Type B pancreatic cell (in vitro differentiated cells): ENCODE data around the gene IL17C. TPM values are rescaled to one million over a fixed set of nuclear protein-coding genes. Genes with fewer than 3 reads are reported as not detected.

Experiments used
- DNase-seq: peaks from one replicate; pipeline ENCODE4 v3.0.0; 2021; ENCODE audit warnings: mixed read lengths; ENCODE audit not compliant: unreplicated experiment; ENCODE audit errors: extremely low spot score
- H3K27ac Mint-ChIP-seq: 2 replicates; pipeline ENCODE4 v1.8.0; 2021; ENCODE audit warnings: mild to moderate bottlenecking, mixed read lengths
- H3K27me3 Mint-ChIP-seq: 2 replicates; pipeline ENCODE4 v1.8.0; 2021; ENCODE audit warnings: mixed read lengths
- H3K36me3 Mint-ChIP-seq: 2 replicates; pipeline ENCODE4 v1.8.0; 2021; ENCODE audit warnings: mixed read lengths
- H3K4me1 Mint-ChIP-seq: one replicate; pipeline ENCODE4 v1.8.0; 2021; ENCODE audit warnings: mixed read lengths; ENCODE audit not compliant: unreplicated experiment
- H3K4me3 Mint-ChIP-seq: 2 replicates; pipeline ENCODE4 v1.8.0; 2021; ENCODE audit warnings: mild to moderate bottlenecking, mixed read lengths
- H3K9me3 Mint-ChIP-seq: 2 replicates; pipeline ENCODE4 v1.8.0; 2021; ENCODE audit warnings: mixed read lengths
- total RNA-seq: library from RNA; stranded (reverse); gene quantifications from 2 replicates; pipeline ENCODE4 v1.2.1, GENCODE V29; 2021; ENCODE audit warnings: low replicate concordance
- TF ChIP-seq, protein P1 (sequence below): fragments of 200-600 bp; sonication (generic); conservative IDR thresholded peaks from 2 replicates; pipeline ENCODE4 v1.5.0; 2021; ENCODE audit warnings: antibody characterized with exemption, mild to moderate bottlenecking

IL17C gene
- total RNA-seq, 1 donor from 2014 or later = 0.39 TPM

DNA sequence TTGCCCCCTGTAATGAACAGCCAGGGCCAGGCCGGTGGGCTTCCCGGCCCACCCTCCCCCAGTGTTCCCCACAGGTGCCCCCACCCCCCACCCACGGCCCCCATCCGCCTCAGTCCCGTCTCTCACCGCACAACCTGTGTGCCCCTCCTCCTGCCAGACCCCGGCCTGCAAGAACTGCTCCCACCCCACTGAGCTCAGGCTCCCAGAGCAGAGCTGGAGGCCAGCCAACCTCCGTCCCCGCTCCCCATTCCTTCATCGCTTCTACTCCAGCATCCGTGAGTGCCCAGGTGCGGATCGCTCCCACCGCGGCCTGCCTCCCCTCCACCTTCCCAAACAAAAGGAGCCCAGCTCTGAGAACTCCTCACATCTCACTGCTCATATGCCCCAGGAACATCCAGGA, 20.3 kb downstream of the IL17C start:
- TF ChIP-seq, protein P1, sequence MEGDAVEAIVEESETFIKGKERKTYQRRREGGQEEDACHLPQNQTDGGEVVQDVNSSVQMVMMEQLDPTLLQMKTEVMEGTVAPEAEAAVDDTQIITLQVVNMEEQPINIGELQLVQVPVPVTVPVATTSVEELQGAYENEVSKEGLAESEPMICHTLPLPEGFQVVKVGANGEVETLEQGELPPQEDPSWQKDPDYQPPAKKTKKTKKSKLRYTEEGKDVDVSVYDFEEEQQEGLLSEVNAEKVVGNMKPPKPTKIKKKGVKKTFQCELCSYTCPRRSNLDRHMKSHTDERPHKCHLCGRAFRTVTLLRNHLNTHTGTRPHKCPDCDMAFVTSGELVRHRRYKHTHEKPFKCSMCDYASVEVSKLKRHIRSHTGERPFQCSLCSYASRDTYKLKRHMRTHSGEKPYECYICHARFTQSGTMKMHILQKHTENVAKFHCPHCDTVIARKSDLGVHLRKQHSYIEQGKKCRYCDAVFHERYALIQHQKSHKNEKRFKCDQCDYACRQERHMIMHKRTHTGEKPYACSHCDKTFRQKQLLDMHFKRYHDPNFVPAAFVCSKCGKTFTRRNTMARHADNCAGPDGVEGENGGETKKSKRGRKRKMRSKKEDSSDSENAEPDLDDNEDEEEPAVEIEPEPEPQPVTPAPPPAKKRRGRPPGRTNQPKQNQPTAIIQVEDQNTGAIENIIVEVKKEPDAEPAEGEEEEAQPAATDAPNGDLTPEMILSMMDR = no peak
- Mint-ChIP-seq H3K36me3 (no peaks in the 10 kb centered on the region), H3K9me3 (no peaks in the 10 kb centered on the region), H3K4me3 (no peak overlapping the region), H3K4me1 (no peaks in the 10 kb centered on the region), H3K27ac (no peak overlapping the region), H3K27me3 (no peaks in the 10 kb centered on the region)
- DNase-seq = no peak

DNA sequence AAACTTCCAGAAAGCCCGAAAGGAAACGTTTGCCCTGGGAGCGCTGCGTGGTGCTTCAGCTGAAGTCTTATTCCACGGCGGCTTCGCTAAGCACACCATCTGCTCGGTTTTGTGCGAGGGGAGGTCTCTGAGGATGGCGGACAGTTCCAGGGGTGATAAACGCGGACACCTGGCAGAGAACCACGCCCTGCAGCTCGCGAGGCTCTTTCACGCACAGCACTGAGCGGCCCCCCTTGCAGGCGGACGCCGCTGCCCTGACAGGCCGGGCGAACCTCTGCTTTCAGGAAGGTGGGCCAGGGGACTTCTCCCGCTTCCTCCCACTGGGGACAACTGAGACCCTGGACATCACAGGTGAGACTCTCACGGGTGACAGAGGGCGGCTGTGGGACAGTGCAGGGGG, 20.8 kb downstream of the IL17C start:
- TF ChIP-seq, protein P1 = no peak
- Mint-ChIP-seq H3K9me3 (no peaks in the 10 kb centered on the region), H3K4me1 (no peaks in the 10 kb centered on the region), H3K36me3 (no peaks in the 10 kb centered on the region), H3K27ac (no peak overlapping the region), H3K27me3 (no peaks in the 10 kb centered on the region), H3K4me3 (no peak overlapping the region)
- no peak for DNase-seq

DNA sequence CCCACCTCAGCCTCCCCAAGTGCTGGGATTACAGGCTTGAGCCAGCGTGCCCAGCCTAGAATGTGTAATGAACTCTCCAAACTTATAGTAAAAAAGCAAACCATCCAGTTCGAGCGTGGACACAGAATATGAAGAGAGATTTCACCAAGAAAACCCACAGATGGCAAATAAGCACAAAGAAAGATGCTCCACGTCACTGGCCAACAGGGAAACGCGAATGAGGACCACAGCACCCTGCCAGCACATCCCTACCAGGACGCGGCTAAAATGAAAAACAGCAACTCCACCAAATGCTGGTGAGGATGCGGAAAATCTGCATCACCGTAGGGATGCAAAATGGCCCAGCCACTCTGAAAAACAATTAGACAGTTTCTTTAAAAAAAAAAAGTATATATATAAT, 23.1 kb downstream of the IL17C start:
- Mint-ChIP-seq H3K4me1 (no peaks in the 10 kb centered on the region), H3K27ac (peak overlapping the region; percentile 9)

DNA sequence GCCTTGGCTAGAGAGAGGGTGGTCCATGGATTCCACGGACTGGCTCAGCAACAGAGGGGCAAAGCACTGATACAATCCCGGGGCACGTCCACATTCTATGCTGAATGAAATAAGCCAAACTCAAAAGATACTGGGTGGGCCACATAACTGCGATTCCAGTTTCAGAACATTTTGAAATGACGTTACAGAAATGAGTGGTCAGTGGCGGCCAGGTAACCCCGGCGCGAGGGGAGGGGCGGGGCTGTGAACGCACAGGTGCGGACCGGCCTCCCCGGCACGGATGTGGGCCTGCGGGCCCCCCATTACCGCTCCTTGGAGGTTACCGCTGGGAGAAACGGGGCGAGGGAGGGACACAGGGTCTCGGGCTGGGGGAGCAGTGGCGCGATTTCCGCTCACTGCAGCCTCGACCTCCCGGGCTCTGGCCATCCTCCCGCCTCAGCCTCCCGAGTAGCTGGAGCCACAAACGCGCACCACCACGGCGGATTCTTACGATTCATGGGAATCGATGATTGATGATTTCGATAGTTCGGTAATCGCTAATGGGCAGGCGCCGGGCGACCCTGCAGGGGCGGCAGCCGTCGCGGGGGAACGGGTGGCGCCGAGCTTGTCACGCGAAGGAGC, 24.0 kb downstream of the IL17C start:
- Mint-ChIP-seq H3K4me3 (peak overlapping the region; percentile 92), H3K4me1 (peaks cover 2% of the 10 kb centered on the region), H3K27ac (peak overlapping the region; percentile 93), H3K9me3 (no peaks in the 10 kb centered on the region), H3K27me3 (no peaks in the 10 kb centered on the region), H3K36me3 (no peaks in the 10 kb centered on the region)
- TF ChIP-seq, protein P1 = no peak
- no peak for DNase-seq

More for the DNA sequence above, 23.1 kb downstream of the IL17C start:
- DNase-seq = no peak
- H3K4me3 Mint-ChIP-seq = peak overlapping the region; percentile 92
- H3K27me3 Mint-ChIP-seq = no peaks in the 10 kb centered on the region
- no peaks in the 10 kb centered on the region for H3K36me3 Mint-ChIP-seq
- TF ChIP-seq, protein P1 = no peak
- no peaks in the 10 kb centered on the region for H3K9me3 Mint-ChIP-seq

DNA sequence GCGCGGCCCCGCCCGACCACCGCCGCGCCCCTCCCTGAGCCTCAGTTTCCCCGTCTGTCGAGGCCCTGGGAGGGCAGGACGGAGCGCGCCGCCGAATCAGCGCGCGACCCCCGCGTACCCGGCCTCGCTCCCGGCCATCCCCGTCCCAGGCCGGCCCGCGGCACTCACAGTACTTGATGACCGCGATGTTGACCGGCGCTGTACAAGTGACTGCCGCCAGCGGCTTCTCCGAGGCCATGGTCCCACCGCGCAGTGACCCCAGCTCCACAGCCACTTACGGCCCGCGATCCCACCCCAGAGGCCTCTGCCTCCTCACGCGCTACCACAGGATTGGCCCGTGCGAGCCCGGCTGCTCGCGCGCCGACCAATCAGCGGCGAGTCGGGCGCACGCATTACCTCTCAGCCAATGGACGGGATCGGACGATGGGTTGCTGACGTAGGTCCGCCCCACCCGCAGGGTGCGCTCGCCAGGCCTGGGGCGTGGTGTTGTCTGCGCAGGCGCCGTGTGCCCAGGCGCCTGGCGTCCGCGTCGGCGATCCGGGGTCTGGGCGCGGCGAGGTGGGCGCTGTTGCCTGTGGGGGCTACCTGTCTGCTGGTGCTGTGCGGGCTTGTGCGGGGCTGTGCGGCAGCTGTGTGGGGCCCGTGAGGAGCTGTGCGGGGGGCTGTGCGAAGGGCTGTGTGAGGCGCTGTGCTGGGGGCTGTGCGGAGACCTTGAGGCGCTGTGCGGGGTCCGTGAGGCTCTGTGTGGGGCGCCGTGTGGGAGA, 24.7 kb downstream of the IL17C start, which contains the start of gene MVD:
Gene MVD (minus strand): TSS at position 249 of the 764 bp plus-strand sequence. CDS start 11 bp downstream, at position 238.
- peak; percentile 98 for DNase-seq
- H3K4me3 Mint-ChIP-seq = peak within 1 kb of the TSS; percentile 93
- no peaks in the 10 kb centered on the region for H3K36me3 Mint-ChIP-seq
- peak within 1 kb of the TSS; percentile 93 for H3K27ac Mint-ChIP-seq
- peaks cover 7% of the 10 kb centered on the region for H3K4me1 Mint-ChIP-seq
- no peaks in the 10 kb centered on the region for H3K9me3 Mint-ChIP-seq
- TF ChIP-seq, protein P1 = no peak
- no peaks in the 10 kb centered on the region for H3K27me3 Mint-ChIP-seq
